Naive B cell (primary cell): ENCODE data around the gene MPDU1. TPM values are rescaled to one million over a fixed set of nuclear protein-coding genes. Genes with fewer than 3 reads are reported as not detected.
"Not testable (repeated sequence)": the region's sequence is repeated elsewhere in the genome, so short reads cannot be mapped to it uniquely, and the experiment has no call there.

Experiments used
- ATAC-seq, 2 donors: fragments of 150-1000 bp; cut with Tn5 transposase; 2 replicates each; pipeline ENCODE4 v1.10.0; 2021; ENCODE audit warnings: low read depth in 2 of 2, mild to moderate bottlenecking in 2 of 2, moderate library complexity in 2 of 2
- DNase-seq: peaks from one replicate; pipeline ENCODE4 v3.0.0; 2022
- H3K27ac Mint-ChIP-seq, 6 donors: one replicate each; pipeline ENCODE4 v1.8.0; 2020 to 2022; ENCODE audit warnings: mild to moderate bottlenecking in 6 of 6, mixed read lengths in 6 of 6, moderate library complexity in 5 of 6, inconsistent platforms in 2 of 6
- H3K27me3 Mint-ChIP-seq, 3 donors: one replicate each; pipeline ENCODE4 v1.8.0; 2021 to 2022; ENCODE audit warnings: mixed read lengths in 3 of 3, mild to moderate bottlenecking in 1 of 3
- H3K36me3 Mint-ChIP-seq, 2 donors: one replicate each; pipeline ENCODE4 v1.8.0; 2020 to 2022; ENCODE audit warnings: mixed read lengths in 2 of 2, inconsistent platforms in 1 of 2, mild to moderate bottlenecking in 1 of 2
- H3K4me1 Mint-ChIP-seq, 3 donors: one replicate each; pipeline ENCODE4 v1.8.0; 2020 to 2022; ENCODE audit warnings: mixed read lengths in 3 of 3, inconsistent platforms in 1 of 3, mild to moderate bottlenecking in 1 of 3, moderate library complexity in 1 of 3
- H3K4me3 Mint-ChIP-seq, 8 donors: one replicate each; pipeline ENCODE4 v1.8.0; 2020 to 2022; ENCODE audit warnings: mild to moderate bottlenecking in 8 of 8, mixed read lengths in 8 of 8, moderate library complexity in 8 of 8, inconsistent platforms in 2 of 8
- H3K9me3 Mint-ChIP-seq, 7 donors: one replicate each; pipeline ENCODE4 v1.8.0; 2020 to 2022; ENCODE audit warnings: mixed read lengths in 7 of 7, mild to moderate bottlenecking in 5 of 7, inconsistent platforms in 2 of 7, moderate library complexity in 1 of 7
- polyA plus RNA-seq, 6 donors: library from polyadenylated mRNA; unstranded; fragments of 300-500 nt; fragmentation: Illumina TruSeq; gene quantifications; one replicate each; pipeline ENCODE4 v1.2.3, GENCODE V29; 2021; ENCODE audit warnings: low read depth in 6 of 6

Gene MPDU1
- polyA plus RNA-seq, 6 donors from 2014 or later = 27.8 to 59.7 (median 43.1) TPM

GRCh38 chr17:7620835-7621234, 37.2 kb downstream of the MPDU1 start:
- Mint-ChIP-seq H3K9me3 (no peaks in the 10 kb centered on the region), H3K4me1 (no peaks in the 10 kb centered on the region), H3K4me3 (no peak overlapping the region), H3K36me3 (no peaks in the 10 kb centered on the region), H3K27ac (no peak overlapping the region), H3K27me3 (peaks cover 0 to 4% (median 0%) of the 10 kb centered on the region in 3 donors)
- DNase-seq (no peak), ATAC-seq (no peak)

- no peaks in the 10 kb centered on the region for H3K9me3 Mint-ChIP-seq
- no peak for ATAC-seq
- H3K4me1 Mint-ChIP-seq = peaks cover 11 to 17% (median 11%) of the 10 kb centered on the region in 3 donors
- no peak for DNase-seq
- peaks cover 0 to 3% (median 0%) of the 10 kb centered on the region in 3 donors for H3K27me3 Mint-ChIP-seq
- H3K4me3 Mint-ChIP-seq = no peak overlapping the region
- peak overlapping the region in 1 of 6 donors; percentile 9 for H3K27ac Mint-ChIP-seq
- no peaks in the 10 kb centered on the region for H3K36me3 Mint-ChIP-seq
These were observed 40.0 kb downstream of the MPDU1 start for GRCh38 chr17:7623661-7624060.

- H3K4me3 Mint-ChIP-seq = peak overlapping the region in 4 of 8 donors; percentile 13 to 82 (median 36)
- H3K27me3 Mint-ChIP-seq, ATAC-seq, H3K36me3 Mint-ChIP-seq, H3K9me3 Mint-ChIP-seq, DNase-seq: not testable (repeated sequence)
- peaks cover 11 to 17% (median 11%) of the 10 kb centered on the region in 3 donors for H3K4me1 Mint-ChIP-seq
- peak overlapping the region in 2 of 6 donors; percentile 29 to 86 for H3K27ac Mint-ChIP-seq
These were observed 42.1 kb downstream of the MPDU1 start for GRCh38 chr17:7625749-7626148.

- H3K9me3 Mint-ChIP-seq = no peaks in the 10 kb centered on the region
- peak overlapping the region in 4 of 6 donors; percentile 13 to 86 (median 67) for H3K27ac Mint-ChIP-seq
- H3K27me3 Mint-ChIP-seq = no peaks in the 10 kb centered on the region
- H3K4me1 Mint-ChIP-seq = peaks cover 11 to 17% (median 11%) of the 10 kb centered on the region in 3 donors
- no peak for DNase-seq
- peak overlapping the region; percentile 84 to 97 (median 94) for H3K4me3 Mint-ChIP-seq
- H3K36me3 Mint-ChIP-seq = no peaks in the 10 kb centered on the region
- no peak for ATAC-seq
These were observed 42.7 kb downstream of the MPDU1 start for GRCh38 chr17:7626307-7626706.

GRCh38 chr17:7626956-7627249, 43.3 kb downstream of the MPDU1 start:
- H3K9me3 Mint-ChIP-seq = no peaks in the 10 kb centered on the region
- H3K4me3 Mint-ChIP-seq = peak overlapping the region; percentile 84 to 97 (median 94)
- peak overlapping the region; percentile 77 to 97 (median 88) for H3K27ac Mint-ChIP-seq
- H3K27me3 Mint-ChIP-seq = no peaks in the 10 kb centered on the region
- DNase-seq (no peak), ATAC-seq (no peak)
- no peaks in the 10 kb centered on the region for H3K36me3 Mint-ChIP-seq
- peaks cover 11 to 17% (median 11%) of the 10 kb centered on the region in 3 donors for H3K4me1 Mint-ChIP-seq

- Mint-ChIP-seq H3K4me1 (peaks cover 11 to 17% (median 11%) of the 10 kb centered on the region in 3 donors), H3K27ac (peak within 1 kb of the TSS; percentile 77 to 97 (median 88)), H3K27me3 (no peaks in the 10 kb centered on the region), H3K4me3 (peak within 1 kb of the TSS; percentile 84 to 97 (median 94)), H3K9me3 (no peaks in the 10 kb centered on the region), H3K36me3 (no peaks in the 10 kb centered on the region)
- ATAC-seq = peak; percentile 93
- DNase-seq = peak; percentile 82
These were observed 43.8 kb downstream of the MPDU1 start, which contains the start of gene SAT2 for GRCh38 chr17:7627250-7628121. SAT2 (minus strand) TSS chr17:7627821; CDS start chr17:7627635, 186 bp downstream.

- DNase-seq = no peak
- Mint-ChIP-seq H3K27ac (peak within 1 kb of the TSS in 3 of 6 donors; percentile 14 to 39 (median 16)), H3K36me3 (no peaks in the 10 kb centered on the region), H3K9me3 (no peaks in the 10 kb centered on the region), H3K4me3 (peak within 1 kb of the TSS in 6 of 8 donors; percentile 16 to 83 (median 44)), H3K27me3 (peaks cover 0 to 6% (median 0%) of the 10 kb centered on the region in 3 donors), H3K4me1 (peaks cover 11 to 17% (median 11%) of the 10 kb centered on the region in 3 donors)
- ATAC-seq = no peak
These were observed 46.4 kb downstream of the MPDU1 start, which contains the start of gene SHBG for GRCh38 chr17:7629939-7630571. SHBG (plus strand) TSS chr17:7630135; CDS start chr17:7630173, 38 bp downstream.

GRCh38 chr17:7631398-7632380, 48.0 kb downstream of the MPDU1 start:
- Mint-ChIP-seq H3K4me3 (peak overlapping the region in 1 of 8 donors; percentile 37), H3K36me3 (no peaks in the 10 kb centered on the region), H3K27me3 (peaks cover 0 to 14% (median 12%) of the 10 kb centered on the region in 3 donors), H3K9me3 (no peaks in the 10 kb centered on the region), H3K4me1 (peaks cover 5 to 10% (median 5%) of the 10 kb centered on the region in 3 donors), H3K27ac (peak overlapping the region in 3 of 6 donors; percentile 57 to 69 (median 66))
- ATAC-seq = no peak
- DNase-seq = no peak

GRCh38 chr17:7632492-7632894, 48.8 kb downstream of the MPDU1 start:
- Mint-ChIP-seq H3K4me3 (peak overlapping the region in 1 of 8 donors; percentile 37), H3K27ac (peak overlapping the region in 1 of 6 donors; percentile 57), H3K27me3 (peaks cover 0 to 14% (median 12%) of the 10 kb centered on the region in 3 donors), H3K4me1 (peaks cover 0 to 2% (median 0%) of the 10 kb centered on the region in 3 donors), H3K9me3 (no peaks in the 10 kb centered on the region), H3K36me3 (no peaks in the 10 kb centered on the region)
- ATAC-seq (peak; percentile 27 to 32), DNase-seq (no peak)

- DNase-seq (no peak), ATAC-seq (no peak)
- no peak overlapping the region for H3K4me3 Mint-ChIP-seq
- no peaks in the 10 kb centered on the region for H3K9me3 Mint-ChIP-seq
- H3K27me3 Mint-ChIP-seq = peaks cover 0 to 14% (median 12%) of the 10 kb centered on the region in 3 donors
- no peaks in the 10 kb centered on the region for H3K36me3 Mint-ChIP-seq
- H3K27ac Mint-ChIP-seq = peak overlapping the region in 1 of 6 donors; percentile 10
- H3K4me1 Mint-ChIP-seq = no peaks in the 10 kb centered on the region
These were observed 49.4 kb downstream of the MPDU1 start for GRCh38 chr17:7633093-7633492.

- Mint-ChIP-seq H3K36me3 (no peaks in the 10 kb centered on the region), H3K27me3 (peaks cover 3 to 14% (median 12%) of the 10 kb centered on the region in 3 donors), H3K9me3 (no peaks in the 10 kb centered on the region), H3K27ac (no peak overlapping the region), H3K4me3 (no peak overlapping the region), H3K4me1 (no peaks in the 10 kb centered on the region)
- no peak for ATAC-seq
- no peak for DNase-seq
These were observed 50.7 kb downstream of the MPDU1 start for GRCh38 chr17:7634384-7634783.

GRCh38 chr17:7636163-7636562, 52.5 kb downstream of the MPDU1 start:
- ATAC-seq (no peak), DNase-seq (no peak)
- Mint-ChIP-seq H3K9me3 (no peaks in the 10 kb centered on the region), H3K27ac (no peak overlapping the region), H3K4me1 (no peaks in the 10 kb centered on the region), H3K4me3 (no peak overlapping the region), H3K27me3 (peaks cover 3 to 14% (median 12%) of the 10 kb centered on the region in 3 donors), H3K36me3 (no peaks in the 10 kb centered on the region)
